ENCODE measurements around the gene INVS. TPM values are rescaled to one million over a fixed set of nuclear protein-coding genes. Genes with fewer than 3 reads are reported as not detected.
"Not testable (repeated sequence)": the region's sequence is repeated elsewhere in the genome, so short reads cannot be mapped to it uniquely, and the experiment has no call there.

INVS gene
- total RNA-seq, 1 donor from 2014 or later, result 6.9 TPM

DNA sequence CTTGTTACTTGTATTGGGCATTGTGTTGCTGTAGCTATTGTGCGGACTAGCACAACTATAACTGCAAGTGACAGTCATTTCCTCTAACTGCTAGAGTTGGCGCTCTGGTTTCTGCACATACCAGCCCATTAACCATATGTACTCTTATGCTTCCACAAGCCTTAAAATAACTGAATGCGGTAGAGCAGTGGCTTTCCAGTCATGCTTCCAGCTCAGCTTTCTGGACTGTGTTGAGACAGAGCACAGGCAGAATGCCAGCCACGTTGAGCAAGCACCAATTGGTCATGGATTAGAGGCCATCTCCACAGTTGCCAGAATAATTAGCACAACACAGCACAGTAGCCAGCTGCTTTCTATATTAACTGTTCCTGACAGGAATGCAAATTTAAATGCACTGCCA lies 12.2 kb downstream of the INVS start:
- ATAC-seq (peak; percentile 98), DNase-seq (ENCODE audit: missing footprints) (peak; percentile 90)
- intact Hi-C loops (cut with DNase I), result no loop called here

DNA sequence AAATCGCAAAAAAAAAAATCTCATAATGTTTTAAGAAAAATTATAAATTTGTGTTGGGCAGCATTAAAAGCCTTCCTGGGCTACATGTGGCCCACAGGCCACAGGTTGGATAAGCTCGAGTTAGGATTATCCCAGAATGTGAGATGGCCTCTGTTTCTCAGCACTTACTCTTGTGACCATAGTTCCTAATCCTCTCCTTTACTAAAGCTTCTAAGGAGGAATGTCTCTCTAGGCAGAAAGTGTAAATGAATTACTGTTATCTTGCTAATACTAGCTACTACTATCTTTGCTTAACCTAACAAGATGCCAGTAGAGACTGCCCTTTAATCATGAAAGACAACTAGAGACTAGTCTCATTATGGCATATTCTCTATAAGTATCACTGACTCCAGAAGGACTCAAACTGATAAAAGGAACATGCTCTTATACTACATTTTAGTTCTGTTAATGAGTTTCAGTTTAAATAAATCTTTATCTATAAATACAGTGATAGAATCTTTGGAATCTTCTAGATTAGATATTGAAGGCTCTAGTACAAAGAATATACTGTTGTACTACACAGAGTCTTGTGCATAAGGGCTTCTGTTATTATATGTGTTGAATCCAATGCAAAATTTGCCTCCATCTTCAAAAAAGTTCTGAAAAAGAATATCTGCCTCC lies 13.8 kb downstream of the INVS start:
- intact Hi-C loops (cut with DNase I), result no loop called here
- no peak for DNase-seq (ENCODE audit: missing footprints)
- ATAC-seq, result no peak

DNA sequence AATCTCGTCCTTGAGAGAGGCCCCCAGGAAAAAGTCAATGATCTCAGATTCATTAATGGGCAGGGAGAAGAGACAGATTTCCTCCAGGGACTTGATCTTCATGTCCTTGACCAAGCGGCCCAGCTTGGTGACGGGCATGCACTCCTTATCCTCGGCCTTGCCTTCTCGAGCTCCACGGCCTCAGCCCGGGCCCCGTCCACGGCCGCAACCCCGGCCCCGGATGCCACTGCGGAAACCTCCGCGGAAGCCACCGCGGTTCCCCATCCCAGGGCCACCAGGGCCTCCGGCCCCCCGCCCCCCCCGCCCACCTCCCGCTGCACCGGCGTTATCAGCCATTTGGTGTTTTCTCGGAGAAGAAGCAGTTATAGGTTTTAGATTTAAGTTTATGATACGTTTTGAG lies 18.3 kb downstream of the INVS start:
- no peak for DNase-seq (ENCODE audit: missing footprints)
- no peak for ATAC-seq
- intact Hi-C loops (cut with DNase I), result no loop called here

DNA sequence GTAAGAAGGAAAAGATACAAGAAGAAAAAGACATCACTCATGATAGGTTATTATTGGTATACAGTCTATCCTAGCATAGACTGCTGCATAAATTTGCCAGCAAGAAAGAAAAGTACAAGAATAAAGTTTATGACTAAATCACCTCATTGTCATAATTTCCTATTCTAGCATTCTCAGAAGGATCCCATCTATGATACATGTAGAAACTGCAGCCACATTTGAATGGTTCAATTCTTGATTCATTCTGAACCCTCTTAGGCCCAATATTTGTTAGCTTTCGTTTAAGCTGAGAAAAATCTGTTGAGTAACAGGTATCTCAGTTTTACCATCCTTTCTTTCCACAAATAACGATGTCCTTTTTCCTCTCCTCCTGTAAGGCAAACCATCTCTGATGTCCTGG lies 21.2 kb downstream of the INVS start:
- intact Hi-C loops (cut with DNase I), result no loop called here
- DNase-seq (ENCODE audit: missing footprints) (no peak), ATAC-seq (no peak)

DNA sequence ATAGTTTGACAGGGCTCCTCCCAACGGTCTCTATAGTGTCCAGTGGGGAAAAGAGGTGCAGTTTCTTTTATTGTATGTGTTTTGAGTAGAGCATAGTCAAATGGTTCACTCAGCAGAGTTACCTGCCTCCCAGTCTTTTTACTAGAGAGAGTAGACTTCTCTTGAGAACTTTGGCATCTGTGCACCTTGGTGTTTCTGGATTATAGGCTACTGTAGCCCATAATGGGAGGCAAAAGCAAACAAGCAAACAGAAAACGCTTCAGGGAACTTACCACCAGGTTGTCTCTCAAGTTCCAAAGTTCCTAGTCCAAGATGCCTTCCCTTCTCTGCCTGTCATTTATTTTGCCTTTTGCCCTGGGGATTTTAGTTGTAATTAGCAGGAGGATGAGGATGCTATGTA lies 26.2 kb downstream of the INVS start:
- intact Hi-C loops (cut with DNase I), result no loop called here
- no peak for ATAC-seq
- DNase-seq (ENCODE audit: missing footprints), result no peak

DNA sequence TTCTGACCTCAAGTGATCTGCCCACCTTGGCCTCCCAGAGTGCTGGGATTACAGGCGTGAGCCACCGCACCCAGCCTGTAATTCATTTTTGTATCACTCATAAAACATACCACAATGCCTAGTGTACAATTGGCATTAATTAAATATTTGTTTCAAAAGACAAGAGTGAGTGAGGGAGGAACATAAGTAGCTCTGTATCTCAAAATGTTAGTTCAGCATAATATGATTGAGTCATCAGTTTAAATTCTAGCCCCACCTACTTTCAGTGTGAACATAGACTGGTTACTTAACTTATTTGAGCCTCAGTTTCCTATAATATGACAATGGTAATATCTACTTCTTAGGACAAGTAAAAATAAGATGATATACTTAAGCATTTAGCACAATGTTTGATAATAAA lies 26.9 kb downstream of the INVS start:
- intact Hi-C loops (cut with DNase I), result no loop called here
- DNase-seq (ENCODE audit: missing footprints), result no peak
- ATAC-seq, result no peak

DNA sequence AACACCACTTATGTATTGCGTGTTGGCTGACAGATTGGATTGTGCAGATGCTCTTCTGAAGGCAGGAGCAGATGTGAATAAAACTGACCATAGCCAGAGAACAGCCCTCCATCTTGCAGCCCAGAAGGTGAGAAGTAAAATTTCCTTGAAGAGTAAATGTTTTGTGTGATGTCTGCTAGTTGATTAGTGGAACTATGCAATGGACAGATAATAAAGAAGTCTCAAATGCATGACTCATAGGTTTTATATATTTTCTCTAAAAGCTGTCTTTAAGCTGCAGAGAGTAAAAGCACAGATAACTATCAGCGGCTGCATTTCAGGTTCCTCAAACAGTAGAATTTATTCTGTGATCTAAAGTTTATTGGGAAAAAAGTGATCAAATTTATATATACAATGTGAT lies 27.4 kb downstream of the INVS start:
- intact Hi-C loops (cut with DNase I), result no loop called here
- ATAC-seq, result no peak
- DNase-seq (ENCODE audit: missing footprints), result no peak

DNA sequence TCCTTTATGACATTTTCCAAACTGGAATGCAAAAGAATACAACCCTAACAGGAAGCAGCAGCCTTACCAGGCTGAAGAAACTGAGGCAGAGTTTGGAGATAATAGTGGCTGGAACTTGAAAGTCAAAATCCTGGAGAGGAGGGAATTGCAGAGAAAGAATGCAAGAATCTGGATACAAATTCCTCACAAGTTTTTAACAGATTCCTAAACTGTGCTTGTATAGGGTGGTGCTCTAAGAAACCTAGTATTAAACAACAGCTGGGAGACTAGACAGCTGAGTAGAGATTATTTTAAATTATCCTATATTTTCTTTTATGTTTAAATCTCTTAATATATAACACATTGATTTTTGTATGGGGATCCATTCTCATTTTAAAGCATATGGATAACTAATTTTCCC lies 30.7 kb downstream of the INVS start:
- no peak for DNase-seq (ENCODE audit: missing footprints)
- intact Hi-C loops (cut with DNase I), result loop anchor here (10.0 kb wide), 1 partner anchor 465 kb away; no protein-coding TSS in a partner anchor
- no peak for ATAC-seq

DNA sequence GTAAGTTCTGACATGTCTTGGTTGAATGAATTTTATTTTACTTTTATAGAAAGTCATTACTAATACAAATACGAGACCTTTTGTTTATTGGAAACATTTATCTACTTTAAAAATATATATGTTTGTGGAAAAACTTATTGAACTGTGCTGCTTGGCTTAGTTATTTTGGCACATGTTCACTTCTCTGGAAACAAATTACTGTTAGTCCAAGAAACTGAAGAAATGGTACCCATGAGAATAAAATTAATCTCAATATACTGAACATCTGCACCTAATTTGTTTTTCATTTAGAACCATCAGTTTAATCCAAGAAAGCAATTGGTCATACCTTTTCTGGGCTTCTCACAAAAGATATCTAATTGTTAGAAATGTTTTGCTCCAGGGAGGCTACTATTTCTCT lies 32.2 kb downstream of the INVS start:
- intact Hi-C loops (cut with DNase I), result loop anchor here (10.0 kb wide), 1 partner anchor 464 kb away; no protein-coding TSS in a partner anchor
- DNase-seq (ENCODE audit: missing footprints) (no peak), ATAC-seq (no peak)

DNA sequence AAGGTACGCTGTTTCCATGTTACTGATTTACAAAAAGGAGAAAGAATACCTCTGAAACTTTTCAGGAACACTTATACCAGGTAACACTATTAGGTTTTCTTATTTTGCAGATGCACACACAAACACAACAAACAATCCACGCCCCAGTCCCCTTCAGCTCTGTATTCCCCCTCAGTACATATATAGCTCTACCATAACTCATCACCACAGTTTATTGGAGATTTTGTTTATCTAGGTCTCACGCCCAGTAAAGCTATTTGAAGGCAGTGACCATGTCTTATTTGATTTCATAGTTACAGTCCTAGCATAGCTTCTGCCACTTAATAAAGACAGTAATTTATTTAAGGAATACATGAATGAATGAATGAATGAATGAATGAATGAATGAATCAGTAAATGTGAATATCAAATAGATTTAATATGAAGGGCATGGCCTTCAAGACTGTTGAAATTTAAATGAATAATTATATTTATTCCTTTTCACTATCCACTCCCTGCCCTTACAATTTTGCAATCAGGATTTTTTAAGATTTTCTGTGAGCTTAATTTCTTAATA lies 32.9 kb downstream of the INVS start:
- ATAC-seq, result no peak
- no peak for DNase-seq (ENCODE audit: missing footprints)
- intact Hi-C loops (cut with DNase I), result loop anchor here (10.0 kb wide), 1 partner anchor 463 kb away; no protein-coding TSS in a partner anchor

DNA sequence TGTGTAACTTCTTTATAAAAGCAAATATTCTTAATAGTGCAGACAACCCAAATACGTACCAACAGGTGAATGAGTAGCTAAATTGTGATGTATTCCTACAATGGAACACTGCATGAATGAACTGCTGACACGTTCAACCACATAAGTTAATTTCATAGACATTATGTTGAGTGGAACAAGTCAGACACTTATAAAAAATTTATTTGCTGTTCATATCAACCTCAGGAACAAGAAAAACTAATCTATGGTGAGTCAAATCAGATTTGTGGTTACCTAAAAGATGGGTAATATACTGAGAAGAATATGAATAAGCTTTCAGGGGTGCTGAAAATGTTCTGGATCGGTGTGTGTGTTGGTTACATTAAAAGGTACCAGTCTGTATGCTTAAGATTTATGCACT lies 35.7 kb downstream of the INVS start:
- intact Hi-C loops (cut with DNase I), result loop anchor here (10.0 kb wide), 1 partner anchor 460 kb away; no protein-coding TSS in a partner anchor
- no peak for ATAC-seq
- no peak for DNase-seq (ENCODE audit: missing footprints)

DNA sequence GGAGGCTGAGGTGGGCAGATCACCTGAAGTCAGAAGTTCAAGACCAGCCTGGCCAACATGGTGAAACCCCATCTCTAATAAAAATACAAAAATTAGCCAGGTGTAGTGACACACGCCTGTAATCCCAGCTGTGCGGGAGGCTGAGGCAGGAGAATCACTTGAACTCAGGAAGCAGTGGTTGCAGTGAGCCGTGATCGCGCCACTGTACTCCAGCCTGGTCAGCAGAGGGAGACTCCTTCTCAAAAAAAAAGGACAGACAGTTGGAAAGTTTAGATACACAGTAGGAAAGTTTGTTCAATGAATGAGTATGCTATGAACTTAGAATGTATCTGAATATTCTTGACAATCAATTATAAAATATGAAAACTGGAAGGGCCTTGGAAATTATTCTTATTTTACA lies 37.8 kb downstream of the INVS start:
- ATAC-seq; DNase-seq (ENCODE audit: missing footprints): not testable (repeated sequence)
- intact Hi-C loops (cut with DNase I), result loop anchor here (10.0 kb wide), 1 partner anchor 458 kb away; no protein-coding TSS in a partner anchor

DNA sequence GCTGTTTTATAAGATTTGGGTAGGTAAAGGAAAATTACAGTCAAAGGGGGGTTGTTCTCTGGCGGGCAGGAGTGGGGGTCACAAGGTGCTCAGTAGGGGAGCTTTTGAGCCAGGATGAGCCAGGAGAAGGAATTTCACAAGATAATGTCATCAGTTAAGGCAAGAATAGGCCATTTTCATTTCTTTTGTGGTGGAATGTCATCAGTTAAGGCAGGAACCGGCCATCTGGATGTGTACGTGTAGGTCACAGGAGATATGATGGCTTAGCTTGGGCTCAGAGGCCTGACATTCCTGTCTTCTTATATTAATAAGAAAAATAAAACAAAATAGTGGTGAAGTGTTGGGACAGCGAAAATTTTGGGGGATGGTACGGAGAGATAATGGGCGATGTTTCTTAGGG lies 41.3 kb downstream of the INVS start:
- DNase-seq (ENCODE audit: missing footprints); ATAC-seq; intact Hi-C loops (cut with DNase I): not testable (repeated sequence)

DNA sequence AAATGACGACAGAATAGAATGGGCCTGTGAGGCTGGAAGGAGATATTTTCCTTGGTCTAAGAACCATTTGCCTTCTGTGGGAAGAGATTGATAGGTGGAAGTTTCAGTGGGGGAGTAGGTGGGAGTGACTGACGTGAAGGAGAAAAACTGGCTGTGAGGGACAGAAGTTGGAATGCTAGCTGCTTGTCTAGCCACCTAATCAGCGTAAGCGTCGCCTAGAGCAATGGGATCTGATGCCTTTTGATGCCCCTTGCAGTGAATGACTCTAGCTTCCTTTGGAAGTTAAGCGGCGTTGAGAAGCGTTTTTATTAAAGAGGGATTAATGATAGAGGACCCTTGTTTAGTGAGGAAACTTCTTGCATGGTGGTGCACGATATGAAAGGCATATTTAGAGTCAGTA lies 42.8 kb downstream of the INVS start:
- ATAC-seq; DNase-seq (ENCODE audit: missing footprints); intact Hi-C loops (cut with DNase I): not testable (repeated sequence)

DNA sequence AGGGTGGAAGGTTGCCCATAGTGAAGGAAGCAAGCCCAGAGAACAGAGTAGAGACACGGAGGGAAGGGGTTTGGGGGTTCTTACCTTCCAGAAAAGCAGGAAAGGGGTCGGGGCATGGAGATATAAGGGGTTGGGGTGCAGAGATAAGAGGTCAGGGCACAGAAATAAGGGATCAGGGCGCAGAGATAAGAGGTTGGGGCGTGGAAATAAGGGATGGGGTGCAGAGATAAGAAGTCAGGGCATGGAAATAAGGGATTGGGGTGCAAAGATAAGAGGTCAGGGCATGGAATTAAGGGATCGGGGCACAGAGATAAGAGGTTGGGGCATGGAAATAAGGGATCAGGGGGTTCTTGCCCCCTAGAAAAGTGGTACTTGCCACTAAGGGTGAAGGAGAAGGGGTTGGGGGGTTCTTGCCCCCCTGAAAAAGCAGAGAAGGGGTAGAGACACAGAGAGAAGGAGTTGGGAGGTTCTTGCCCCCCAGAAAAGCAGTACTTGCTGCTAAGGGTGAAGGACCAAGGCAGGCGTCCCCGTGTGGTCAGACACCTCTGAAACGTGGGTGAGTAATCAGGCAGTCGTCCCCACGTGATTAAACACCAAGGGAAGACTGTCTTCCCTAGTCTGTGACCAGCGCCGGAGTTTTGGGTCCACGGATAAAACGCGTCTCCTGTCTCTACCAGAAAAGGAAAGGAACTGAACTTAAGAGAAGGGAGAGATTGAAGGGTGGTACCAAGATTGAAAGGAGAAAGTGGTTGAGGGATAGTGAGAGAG lies 46.3 kb downstream of the INVS start:
- ATAC-seq; intact Hi-C loops (cut with DNase I): not testable (repeated sequence)

DNA sequence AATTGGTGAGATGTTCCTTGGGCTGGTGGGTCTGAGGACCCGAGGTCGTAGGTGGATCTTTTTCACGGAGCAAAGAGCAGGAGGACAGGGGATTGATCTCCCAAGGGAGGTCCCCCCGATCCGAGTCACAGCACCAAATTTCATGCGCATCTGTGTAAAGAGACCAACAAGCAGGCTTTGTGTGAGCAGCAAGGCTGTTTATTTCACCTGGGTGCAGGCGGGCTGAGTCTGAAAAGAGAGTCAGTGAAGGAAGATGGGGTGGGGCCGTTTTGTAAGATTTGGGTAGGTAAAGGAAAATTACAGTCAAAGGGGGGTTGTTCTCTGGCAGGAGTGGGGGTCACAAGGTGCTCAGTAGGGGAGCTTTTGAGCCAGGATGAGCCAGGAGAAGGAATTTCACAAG lies 46.9 kb downstream of the INVS start:
- ATAC-seq; DNase-seq (ENCODE audit: missing footprints); intact Hi-C loops (cut with DNase I): not testable (repeated sequence)

More for the DNA sequence above, 46.3 kb downstream of the INVS start:
- DNase-seq (ENCODE audit: missing footprints), result not testable (repeated sequence)

DNA sequence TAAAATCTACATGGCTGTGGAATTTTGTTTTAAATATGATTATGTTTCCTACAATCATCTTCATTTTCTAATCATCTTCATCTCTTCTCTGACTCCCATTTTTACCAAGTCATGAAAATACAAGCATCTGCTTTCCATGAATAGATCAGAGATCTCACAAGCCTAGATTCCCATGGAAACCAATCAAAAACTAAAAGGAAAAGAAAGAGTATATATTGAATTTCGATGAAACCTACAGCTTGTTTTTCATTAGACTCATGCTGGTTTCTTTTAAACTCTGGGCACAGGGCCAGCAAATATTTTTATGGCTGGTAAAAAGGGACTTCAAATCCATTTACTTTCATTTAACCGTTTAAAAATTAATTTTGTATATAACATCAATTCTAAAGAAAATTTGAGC lies 51.2 kb downstream of the INVS start:
- intact Hi-C loops (cut with DNase I), result no loop called here
- ATAC-seq (no peak), DNase-seq (ENCODE audit: missing footprints) (no peak)

DNA sequence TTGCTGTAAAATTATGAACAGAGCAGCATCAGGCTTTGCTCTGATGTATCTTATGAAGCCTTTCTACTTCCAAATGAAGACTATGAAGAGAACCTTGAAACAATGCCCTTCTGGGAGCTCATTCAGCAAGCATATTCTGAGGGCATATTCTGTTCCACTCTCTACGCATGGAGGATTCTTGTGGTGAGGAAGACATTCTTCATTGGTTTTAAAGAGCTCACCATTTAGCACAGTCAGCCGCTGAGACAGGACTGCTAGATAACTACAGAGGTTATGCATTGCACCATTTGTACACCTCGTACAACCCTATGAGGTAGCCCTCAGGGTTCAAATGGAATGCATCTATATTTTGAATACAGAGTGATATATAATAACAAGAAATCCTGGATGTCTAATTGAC lies 61.0 kb downstream of the INVS start:
- no peak for DNase-seq (ENCODE audit: missing footprints)
- no peak for ATAC-seq
- intact Hi-C loops (cut with DNase I), result no loop called here

DNA sequence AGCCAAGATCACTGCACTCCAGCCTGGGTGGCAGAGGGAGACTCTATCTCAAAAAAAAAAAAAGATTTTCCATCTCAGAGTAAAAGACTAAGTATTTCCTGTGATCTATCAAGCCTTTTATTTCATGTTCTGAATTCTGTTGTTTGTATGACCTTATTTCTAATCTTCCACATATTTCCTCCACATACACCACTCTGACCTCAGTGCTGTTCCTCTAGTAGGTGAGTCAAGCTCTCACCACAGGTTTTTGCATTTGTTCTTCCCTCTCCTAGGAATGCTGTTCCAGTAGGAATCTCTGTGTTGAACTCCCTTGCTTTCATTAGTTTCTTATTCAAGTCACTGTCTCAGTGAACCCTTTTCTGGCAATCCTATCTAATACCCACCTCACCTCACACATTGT lies 68.1 kb downstream of the INVS start:
- no peak for DNase-seq (ENCODE audit: missing footprints)
- intact Hi-C loops (cut with DNase I), result no loop called here
- ATAC-seq, result no peak

Data from Right ventricle myocardium inferior (tissue), 1 donor.